HG03342 (cell line): ENCODE data around the gene ABCB10.
"Not testable (repeated sequence)": the region's sequence is repeated elsewhere in the genome, so short reads cannot be mapped to it uniquely, and the experiment has no call there.

ENCODE experiments used
- ATAC-seq: cut with Tn5 transposase; IDR thresholded peaks from one replicate; pipeline ENCODE4 v1.9.1; 2021; ENCODE audit warnings: mild to moderate bottlenecking, moderate library complexity; ENCODE audit not compliant: unreplicated experiment

ABCB10 gene

GRCh38 chr1:229558460-229559335 lies at the start of gene ABCB10:
Gene ABCB10, minus strand, starts transcription at chr1:229558707. Its CDS starts 55 bp downstream, at chr1:229558652.
- ATAC-seq, result peak; percentile 73

- no peak for ATAC-seq
Observed at GRCh38 chr1:229607370-229607769, 48.9 kb upstream of the ABCB10 start.

- no peak for ATAC-seq
Observed at GRCh38 chr1:229603371-229604005, 45.0 kb upstream of the ABCB10 start.

DNA sequence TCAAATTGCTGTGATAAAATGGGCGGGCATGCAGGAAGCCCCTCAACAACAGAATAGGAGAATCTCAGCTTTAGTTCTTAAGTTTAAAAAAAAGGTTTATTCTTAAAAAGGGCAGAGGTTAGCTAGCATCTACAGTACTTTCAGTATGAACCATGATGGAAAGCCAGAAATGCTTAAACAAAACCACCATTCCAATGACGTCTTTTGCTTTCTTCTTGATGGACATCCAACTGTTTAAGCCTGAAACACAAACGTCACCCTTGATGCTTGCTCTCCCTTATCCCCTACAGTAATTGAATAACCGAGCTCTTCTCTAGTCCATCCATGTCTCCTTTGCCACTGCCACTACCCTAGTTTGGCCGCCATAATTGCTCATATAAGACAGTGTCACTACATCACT lies 41.7 kb upstream of the ABCB10 start:
- no peak for ATAC-seq

GRCh38 chr1:229599218-229599954 lies 40.9 kb upstream of the ABCB10 start:
- ATAC-seq, result no peak

GRCh38 chr1:229597877-229598276 lies 39.4 kb upstream of the ABCB10 start:
- ATAC-seq, result no peak

- ATAC-seq, result no peak
Observed at GRCh38 chr1:229596925-229597699, 38.6 kb upstream of the ABCB10 start.

DNA sequence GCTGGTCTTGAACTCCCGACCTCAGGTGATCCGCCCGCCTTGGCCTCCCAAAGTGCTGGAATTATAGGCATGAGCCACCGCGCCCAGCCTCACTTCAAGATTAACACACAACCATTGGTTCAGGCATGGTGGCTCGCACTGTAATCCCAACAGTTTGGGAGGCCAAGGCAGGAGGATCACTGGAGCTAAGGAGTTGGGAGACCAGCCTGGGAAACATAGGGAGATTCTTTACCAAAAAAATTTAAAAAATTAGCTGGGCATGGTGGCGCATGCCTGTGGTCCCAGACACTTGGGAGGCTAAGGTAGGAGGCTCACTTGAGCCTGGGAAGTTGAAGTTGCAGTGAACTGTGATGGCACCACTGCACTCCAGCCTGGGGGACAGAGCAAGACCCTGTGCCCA lies 37.4 kb upstream of the ABCB10 start:
- not testable (repeated sequence) for ATAC-seq

GRCh38 chr1:229594227-229595008 lies 35.9 kb upstream of the ABCB10 start:
- no peak for ATAC-seq

DNA sequence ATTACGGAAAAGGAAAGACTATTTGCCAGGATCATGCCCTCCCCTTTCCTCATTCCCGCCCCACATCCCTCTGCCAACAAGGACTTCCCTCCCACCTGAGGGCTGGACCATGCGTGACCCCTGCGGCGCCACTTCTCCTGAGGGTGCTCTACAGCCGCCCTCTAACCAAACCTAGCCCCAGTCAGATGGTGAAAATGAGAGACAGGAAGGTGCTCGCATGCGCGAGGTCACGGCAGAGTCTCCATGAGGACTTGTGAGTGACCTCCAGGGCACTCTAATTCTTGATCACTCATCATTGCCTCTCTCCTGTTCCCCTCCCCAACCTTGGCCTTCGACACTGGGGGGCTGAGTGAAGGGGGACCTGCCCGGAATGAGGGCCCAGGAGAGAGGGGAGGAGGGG lies 35.3 kb upstream of the ABCB10 start:
- ATAC-seq, result no peak

DNA sequence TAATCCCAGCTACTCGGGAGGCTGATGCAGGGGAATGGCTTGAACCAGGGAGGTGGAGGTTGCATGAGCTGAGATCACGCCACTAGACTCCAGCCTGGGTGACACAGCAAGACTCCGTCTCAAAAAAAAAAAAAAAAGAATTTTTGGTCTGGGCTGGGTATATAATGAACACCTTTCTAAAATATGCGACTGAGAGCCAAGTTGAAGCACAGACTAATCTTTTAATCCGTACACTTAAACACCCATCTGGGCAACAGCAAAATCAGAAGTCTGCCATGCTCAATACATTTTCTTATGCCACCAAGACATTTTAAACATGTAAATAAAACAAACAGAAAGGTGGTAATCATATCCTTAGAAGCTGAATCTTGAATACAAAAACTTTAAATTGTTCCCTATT lies 31.6 kb upstream of the ABCB10 start:
- no peak for ATAC-seq

DNA sequence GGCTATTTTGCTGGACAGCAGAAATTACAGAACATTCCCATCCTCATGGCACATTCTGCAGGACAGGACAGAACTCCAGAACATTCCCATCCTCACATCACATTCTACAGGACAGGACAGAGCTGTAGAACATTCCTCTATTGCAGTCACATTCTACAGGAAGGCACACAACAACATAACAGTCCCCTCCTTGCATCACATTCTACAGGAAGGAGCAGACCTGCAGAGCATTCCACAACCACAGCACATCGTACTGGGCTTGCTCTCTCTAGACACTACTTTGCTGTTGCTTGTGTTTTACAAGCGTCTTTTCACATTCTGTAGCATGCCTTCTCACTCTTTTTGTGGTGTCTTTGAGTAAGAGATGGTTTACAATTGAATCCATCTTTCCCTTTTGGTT lies 26.8 kb upstream of the ABCB10 start:
- ATAC-seq, result no peak

- no peak for ATAC-seq
Observed at GRCh38 chr1:229582715-229583114, 24.2 kb upstream of the ABCB10 start.

DNA sequence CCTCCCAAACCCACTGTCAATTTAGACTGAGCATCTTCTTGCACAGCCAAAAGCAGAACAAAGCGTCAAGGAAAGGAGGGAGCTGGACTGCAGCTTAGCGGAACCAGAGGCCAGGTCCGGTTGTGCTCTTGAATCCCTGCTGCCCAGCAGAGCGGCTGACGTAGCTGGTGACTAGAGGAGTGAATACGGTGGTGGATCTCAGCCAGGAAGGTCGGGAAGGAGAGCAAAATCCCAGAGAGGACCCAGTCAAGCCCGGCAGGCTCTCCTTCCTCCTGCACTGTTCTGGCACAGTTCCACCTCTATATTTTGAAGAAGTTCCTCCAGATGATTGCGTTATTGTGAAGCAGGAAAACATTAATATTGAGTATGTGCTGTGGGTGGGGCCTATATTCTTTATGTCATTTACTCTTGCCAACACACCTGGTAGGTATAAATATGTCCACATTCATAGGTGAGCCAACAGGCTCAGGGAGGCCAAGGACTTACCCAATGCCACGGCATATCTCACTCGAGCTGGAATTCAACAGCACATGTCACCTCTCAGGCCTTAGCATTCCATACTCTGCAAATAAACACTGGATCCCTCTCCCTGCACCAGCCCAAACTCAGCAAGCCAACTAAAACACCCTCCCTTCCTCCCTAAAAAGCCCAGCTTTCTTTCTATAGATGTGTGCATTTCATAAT lies 23.6 kb upstream of the ABCB10 start:
- ATAC-seq, result no peak

DNA sequence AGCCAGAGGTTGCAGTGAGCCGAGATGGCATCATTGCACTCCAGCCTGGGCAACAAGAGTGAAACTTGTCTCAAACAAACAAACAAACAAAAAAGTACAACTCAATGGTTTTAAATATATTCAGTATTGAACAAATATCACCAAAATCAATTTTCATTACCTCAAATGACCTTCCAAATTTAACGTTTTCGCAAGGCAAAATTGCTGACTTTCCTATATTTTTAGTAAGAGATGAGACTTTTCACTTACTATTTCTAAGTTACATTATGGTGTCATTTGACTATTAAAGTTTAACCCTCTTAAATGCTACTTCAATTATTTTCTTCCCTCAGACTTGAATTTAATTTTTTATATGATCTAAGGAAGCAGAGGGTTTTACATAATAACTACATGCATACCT lies 23.0 kb upstream of the ABCB10 start:
- ATAC-seq, result no peak

GRCh38 chr1:229579059-229579673 lies 20.7 kb upstream of the ABCB10 start:
- ATAC-seq, result peak; percentile 84

GRCh38 chr1:229578168-229579058 lies 19.9 kb upstream of the ABCB10 start:
- ATAC-seq, result peak; percentile 33
